NT2/D1 (cell line): ENCODE results near the gene PDE4B.

Experiments used
- SUZ12 ChIP-seq: IDR thresholded peaks from 2 replicates; pipeline ENCODE4 v1.6.1; 2011; ENCODE audit not compliant: insufficient read length, insufficient read depth; ENCODE audit errors: extremely low read depth
- YY1 ChIP-seq: IDR thresholded peaks from 2 replicates; pipeline ENCODE4 v1.6.1; 2011; ENCODE audit not compliant: insufficient read length, insufficient read depth
- ZNF274 ChIP-seq: IDR thresholded peaks from 2 replicates; pipeline ENCODE4 v1.6.1; 2011; ENCODE audit warnings: mild to moderate bottlenecking, low read depth, low read length

- TF ChIP-seq SUZ12, result no peak
- no peak for TF ChIP-seq YY1
- TF ChIP-seq ZNF274, result no peak
Observed at GRCh38 chr1:65799601-65800000, 6.9 kb downstream of the PDE4B start.
